Measurements from ENCODE around the gene PROM2. TPM values are rescaled to one million over a fixed set of nuclear protein-coding genes. Genes with fewer than 3 reads are reported as not detected.

The PROM2 gene
- total RNA-seq, 4 donors from 2014 or later = 16.7 to 24.3 (median 22.0) TPM

DNA sequence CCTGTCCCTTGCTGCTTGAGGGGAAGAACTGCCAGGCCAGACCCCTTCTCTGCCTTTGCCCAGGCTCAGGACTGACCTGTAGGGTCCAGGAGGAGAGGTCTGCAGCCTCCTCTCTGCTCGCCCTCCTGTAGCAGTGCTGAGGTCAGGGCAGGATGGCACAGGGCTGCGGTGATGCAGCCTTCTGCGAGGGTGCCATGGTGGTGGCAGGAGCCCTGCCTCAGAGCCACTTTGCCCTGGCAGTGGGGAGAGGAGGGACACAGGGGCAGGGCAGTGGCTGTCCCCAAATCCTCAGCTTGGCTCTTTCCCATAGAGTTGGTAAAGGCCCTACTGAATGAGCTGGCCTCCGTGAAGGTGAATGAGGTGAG lies 884 bp downstream of the PROM2 start:
- DNase-seq = no peak
- Histone ChIP-seq H3K36me3 (no peaks in the 10 kb centered on the region), H3K4me3 (replicated peaks in 1 of 3) (peak overlapping the region in 1 of 3 donors; percentile 17), H3K9me3 (no peaks in the 10 kb centered on the region), H3K27me3 (no peaks in the 10 kb centered on the region), H3K4me1 (peaks cover 39 to 44% of the 10 kb centered on the region in 2 donors), H3K27ac (peak overlapping the region; percentile 67 to 83 (median 77))
- intact Hi-C loops (cut with DNase I) = no loop called here
- TF ChIP-seq, protein P1, sequence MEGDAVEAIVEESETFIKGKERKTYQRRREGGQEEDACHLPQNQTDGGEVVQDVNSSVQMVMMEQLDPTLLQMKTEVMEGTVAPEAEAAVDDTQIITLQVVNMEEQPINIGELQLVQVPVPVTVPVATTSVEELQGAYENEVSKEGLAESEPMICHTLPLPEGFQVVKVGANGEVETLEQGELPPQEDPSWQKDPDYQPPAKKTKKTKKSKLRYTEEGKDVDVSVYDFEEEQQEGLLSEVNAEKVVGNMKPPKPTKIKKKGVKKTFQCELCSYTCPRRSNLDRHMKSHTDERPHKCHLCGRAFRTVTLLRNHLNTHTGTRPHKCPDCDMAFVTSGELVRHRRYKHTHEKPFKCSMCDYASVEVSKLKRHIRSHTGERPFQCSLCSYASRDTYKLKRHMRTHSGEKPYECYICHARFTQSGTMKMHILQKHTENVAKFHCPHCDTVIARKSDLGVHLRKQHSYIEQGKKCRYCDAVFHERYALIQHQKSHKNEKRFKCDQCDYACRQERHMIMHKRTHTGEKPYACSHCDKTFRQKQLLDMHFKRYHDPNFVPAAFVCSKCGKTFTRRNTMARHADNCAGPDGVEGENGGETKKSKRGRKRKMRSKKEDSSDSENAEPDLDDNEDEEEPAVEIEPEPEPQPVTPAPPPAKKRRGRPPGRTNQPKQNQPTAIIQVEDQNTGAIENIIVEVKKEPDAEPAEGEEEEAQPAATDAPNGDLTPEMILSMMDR (IDR thresholded peaks at IDR 0.05) = no peak
- no peak for TF ChIP-seq POLR2A (IDR thresholded peaks at IDR 0.05)
- WGBS, 2 donors = 50 to 68% methylated on average over 2 to 3 of the region's 4 CpGs

GRCh38 chr2:95275601-95276243 lies 1.5 kb downstream of the PROM2 start:
- 87 to 91% methylated on average over 9 to 24 of the region's 28 CpGs for WGBS, 2 donors
- no peaks in the 10 kb centered on the region for H3K27me3 ChIP-seq
- peak overlapping the region; percentile 67 to 83 (median 77) for H3K27ac ChIP-seq
- no peaks in the 10 kb centered on the region for H3K9me3 ChIP-seq
- DNase-seq = peak; percentile 57 to 65
- peaks cover 39 to 44% of the 10 kb centered on the region in 2 donors for H3K4me1 ChIP-seq
- peak overlapping the region in 1 of 3 donors; percentile 17 for H3K4me3 ChIP-seq (replicated peaks in 1 of 3)
- TF ChIP-seq, protein P1 (IDR thresholded peaks at IDR 0.05) = no peak
- TF ChIP-seq POLR2A (IDR thresholded peaks at IDR 0.05) = no peak
- H3K36me3 ChIP-seq = no peaks in the 10 kb centered on the region
- intact Hi-C loops (cut with DNase I) = no loop called here

GRCh38 chr2:95276244-95276887 lies 2.1 kb downstream of the PROM2 start:
- TF ChIP-seq, protein P1 (IDR thresholded peaks at IDR 0.05) = no peak
- TF ChIP-seq POLR2A (IDR thresholded peaks at IDR 0.05) = no peak
- Histone ChIP-seq H3K9me3 (no peaks in the 10 kb centered on the region), H3K36me3 (no peaks in the 10 kb centered on the region), H3K4me3 (replicated peaks in 1 of 3) (no peak overlapping the region), H3K27ac (peak overlapping the region in 2 of 3 donors; percentile 77 to 83), H3K27me3 (no peaks in the 10 kb centered on the region), H3K4me1 (peaks cover 39 to 44% of the 10 kb centered on the region in 2 donors)
- DNase-seq = no peak
- WGBS, 2 donors = 75 to 89% methylated on average over 9 to 12 of the region's 22 CpGs
- intact Hi-C loops (cut with DNase I) = no loop called here

GRCh38 chr2:95276888-95277245 lies 2.6 kb downstream of the PROM2 start:
- no peak overlapping the region for H3K4me3 ChIP-seq (replicated peaks in 1 of 3)
- no peak for TF ChIP-seq POLR2A (IDR thresholded peaks at IDR 0.05)
- TF ChIP-seq, protein P1 (IDR thresholded peaks at IDR 0.05) = no peak
- peak overlapping the region in 2 of 3 donors; percentile 50 to 77 for H3K27ac ChIP-seq
- intact Hi-C loops (cut with DNase I) = no loop called here
- 92 to 96% methylated on average over 5 of the region's 9 CpGs for WGBS, 2 donors
- H3K36me3 ChIP-seq = no peaks in the 10 kb centered on the region
- H3K4me1 ChIP-seq = peaks cover 39 to 44% of the 10 kb centered on the region in 2 donors
- H3K27me3 ChIP-seq = no peaks in the 10 kb centered on the region
- DNase-seq = no peak
- H3K9me3 ChIP-seq = no peaks in the 10 kb centered on the region

DNA sequence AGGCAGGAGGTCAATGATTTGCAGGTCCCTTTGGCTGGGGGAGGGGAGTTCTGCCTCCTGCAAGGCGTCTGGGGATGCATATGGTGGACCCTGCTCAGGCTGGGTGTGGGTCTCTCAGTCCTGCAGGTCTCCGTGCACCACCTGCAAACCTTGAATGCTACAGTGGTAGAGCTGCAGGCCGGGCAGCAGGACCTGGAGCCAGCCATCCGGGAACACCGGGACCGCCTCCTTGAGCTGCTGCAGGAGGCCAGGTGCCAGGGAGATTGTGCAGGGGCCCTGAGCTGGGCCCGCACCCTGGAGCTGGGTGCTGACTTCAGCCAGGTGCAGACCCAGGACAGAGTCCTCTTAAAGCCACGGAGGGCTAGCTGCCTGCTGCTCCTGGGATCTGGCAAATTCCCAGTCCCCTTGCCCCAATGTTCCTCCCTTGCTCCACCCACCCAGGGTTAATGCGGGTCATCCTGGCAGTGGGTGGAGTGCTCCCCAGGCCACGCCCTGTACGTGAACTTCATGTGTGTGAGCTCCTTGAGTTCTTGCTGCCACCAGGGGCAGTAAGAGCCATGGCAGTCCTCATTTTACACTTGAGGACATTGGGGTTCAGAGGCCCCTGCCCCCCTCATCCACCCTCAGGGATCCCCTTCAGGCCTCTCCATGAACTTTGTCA lies 3.1 kb downstream of the PROM2 start:
- DNase-seq = peak; percentile 79
- peak overlapping the region in 2 of 3 donors; percentile 50 to 77 for H3K27ac ChIP-seq
- H3K27me3 ChIP-seq = no peaks in the 10 kb centered on the region
- WGBS, 2 donors = 32% methylated on average over 7 of the region's 11 CpGs; no CpG with 5 or more reads in 1 of the 2 donors
- intact Hi-C loops (cut with DNase I) = no loop called here
- H3K4me3 ChIP-seq (replicated peaks in 1 of 3) = no peak overlapping the region
- H3K9me3 ChIP-seq = no peaks in the 10 kb centered on the region
- H3K4me1 ChIP-seq = peaks cover 39 to 44% of the 10 kb centered on the region in 2 donors
- no peaks in the 10 kb centered on the region for H3K36me3 ChIP-seq
- TF ChIP-seq, protein P1 (IDR thresholded peaks at IDR 0.05) = peak in 4 of 6 experiments; percentile 32 to 48 (median 42)
- TF ChIP-seq POLR2A (IDR thresholded peaks at IDR 0.05) = no peak
